OCI-LY1 (cell line): Measurements from ENCODE around the gene MRI1.
A peak's percentile ranks its signal among the peaks of the same experiment; 100 is the strongest.

Experiments used
- H2AFZ ChIP-seq: fragments of 200-600 bp; sonication (generic), shearing (Covaris generic); 2 replicates; pipeline ENCODE4 v1.6.0; 2014; ENCODE audit warnings: antibody characterized with exemption, mild to moderate bottlenecking, low read length
- H3F3A ChIP-seq: fragments of 200-600 bp; sonication (generic), shearing (Covaris generic); 2 replicates; pipeline ENCODE4 v1.6.0; 2014; ENCODE audit warnings: mild to moderate bottlenecking, antibody characterized with exemption, low read length, moderate library complexity; ENCODE audit not compliant: insufficient read depth
- H3K27ac ChIP-seq: fragments of 200-600 bp; sonication (generic); 2 replicates; pipeline ENCODE4 v1.5.1; 2014; ENCODE audit warnings: low read length, mixed run types, mild to moderate bottlenecking, low read depth; ENCODE audit not compliant: poor library complexity, severe bottlenecking
- H3K27me3 ChIP-seq: fragments of 200-600 bp; sonication (generic); 2 replicates; pipeline ENCODE4 v1.6.0; 2014; ENCODE audit warnings: antibody characterized with exemption, mild to moderate bottlenecking, low read length, moderate library complexity; ENCODE audit not compliant: insufficient read depth
- H3K36me3 ChIP-seq: fragments of 200-600 bp; sonication (generic); 2 replicates; pipeline ENCODE4 v1.6.1; 2014; ENCODE audit warnings: mild to moderate bottlenecking, antibody characterized with exemption, low read length, moderate library complexity, mixed read lengths; ENCODE audit not compliant: insufficient read depth
- H3K4me1 ChIP-seq: fragments of 200-600 bp; sonication (generic); 2 replicates; pipeline ENCODE4 v1.5.1; 2014; ENCODE audit warnings: mild to moderate bottlenecking, low read length, moderate library complexity; ENCODE audit not compliant: insufficient read depth, severe bottlenecking
- H3K4me2 ChIP-seq: fragments of 200-600 bp; sonication (generic), shearing (Covaris generic); 2 replicates; pipeline ENCODE4 v1.6.1; 2014; ENCODE audit warnings: low read length
- H3K4me3 ChIP-seq: fragments of 200-600 bp; sonication (generic); 2 replicates; pipeline ENCODE4 v1.5.1; 2014; ENCODE audit warnings: low read length, low read depth, mild to moderate bottlenecking, mixed read lengths; ENCODE audit not compliant: poor library complexity, severe bottlenecking
- H3K79me2 ChIP-seq: fragments of 200-600 bp; shearing (Covaris generic); 2 replicates; pipeline ENCODE4 v1.6.1; 2016; ENCODE audit warnings: mixed run types, low read length, mixed read lengths; ENCODE audit not compliant: insufficient read depth
- H3K9ac ChIP-seq: fragments of 200-600 bp; sonication (generic), shearing (Covaris generic); 2 replicates; pipeline ENCODE4 v1.6.1; 2014; ENCODE audit warnings: mild to moderate bottlenecking, low read length, mixed read lengths
- H3K9me2 ChIP-seq: fragments of 200-600 bp; sonication (generic), shearing (Covaris generic); 2 replicates; pipeline ENCODE4 v1.6.1; 2014; ENCODE audit warnings: low read depth, mild to moderate bottlenecking, low read length, mixed read lengths
- H3K9me3 ChIP-seq: fragments of 200-600 bp; shearing (Covaris generic); 2 replicates; pipeline ENCODE4 v1.6.1; 2014; ENCODE audit warnings: low read length, mixed read lengths
- H4K20me1 ChIP-seq: fragments of 200-600 bp; sonication (generic), shearing (Covaris generic); 2 replicates; pipeline ENCODE4 v1.6.0; 2016; ENCODE audit warnings: mild to moderate bottlenecking, low read length; ENCODE audit not compliant: insufficient read depth
- CTCF ChIP-seq: fragments of 200-600 bp; sonication (generic), shearing (Covaris generic); IDR thresholded peaks from 2 replicates; pipeline ENCODE4 v1.5.1; 2017; ENCODE audit warnings: mild to moderate bottlenecking, antibody characterized with exemption, low read length, moderate library complexity, mixed read lengths
- EZH2 ChIP-seq: fragments of 200-600 bp; sonication (generic), shearing (Covaris generic); IDR thresholded peaks from 2 replicates; pipeline ENCODE4 v1.8.0; 2017; ENCODE audit warnings: borderline replicate concordance, mixed run types, mild to moderate bottlenecking, antibody characterized with exemption, low read length, moderate library complexity, mixed read lengths

The MRI1 gene

GRCh38 chr19:13732337-13732736, 32.0 kb upstream of the MRI1 start:
- Histone ChIP-seq H3K79me2 (no peaks in the 10 kb centered on the region), H3K27me3 (no peaks in the 10 kb centered on the region), H3K36me3 (no peaks in the 10 kb centered on the region), H3K9me2 (no peaks in the 10 kb centered on the region), H3K9me3 (no peaks in the 10 kb centered on the region), H3K4me3 (peak overlapping the region; percentile 79), H2AFZ (no peak overlapping the region), H3K27ac (no peak overlapping the region), H4K20me1 (no peaks in the 10 kb centered on the region), H3K4me2 (peak overlapping the region; percentile 95), H3K9ac (peak overlapping the region; percentile 89), H3K4me1 (peaks cover 25% of the 10 kb centered on the region), H3F3A (no peaks in the 10 kb centered on the region)
- TF ChIP-seq CTCF = no peak
- TF ChIP-seq EZH2 = no peak

- no peaks in the 10 kb centered on the region for H3K9me2 ChIP-seq
- H3K4me3 ChIP-seq = no peak overlapping the region
- H3F3A ChIP-seq = no peaks in the 10 kb centered on the region
- H4K20me1 ChIP-seq = no peaks in the 10 kb centered on the region
- H3K27ac ChIP-seq = no peak overlapping the region
- no peaks in the 10 kb centered on the region for H3K79me2 ChIP-seq
- H3K4me2 ChIP-seq = no peak overlapping the region
- H2AFZ ChIP-seq = no peak overlapping the region
- no peaks in the 10 kb centered on the region for H3K27me3 ChIP-seq
- TF ChIP-seq CTCF = no peak
- TF ChIP-seq EZH2 = no peak
- H3K36me3 ChIP-seq = no peaks in the 10 kb centered on the region
- H3K9me3 ChIP-seq = no peaks in the 10 kb centered on the region
- H3K4me1 ChIP-seq = peaks cover 24% of the 10 kb centered on the region
- H3K9ac ChIP-seq = no peak overlapping the region
Observed at GRCh38 chr19:13734751-13735150, 29.6 kb upstream of the MRI1 start.

- no peaks in the 10 kb centered on the region for H3K36me3 ChIP-seq
- TF ChIP-seq EZH2 (no peak), CTCF (no peak)
- no peaks in the 10 kb centered on the region for H3K4me1 ChIP-seq
- H3F3A ChIP-seq = no peaks in the 10 kb centered on the region
- H3K9ac ChIP-seq = no peak overlapping the region
- no peaks in the 10 kb centered on the region for H4K20me1 ChIP-seq
- no peak overlapping the region for H3K4me2 ChIP-seq
- H3K79me2 ChIP-seq = no peaks in the 10 kb centered on the region
- no peaks in the 10 kb centered on the region for H3K9me3 ChIP-seq
- H3K27me3 ChIP-seq = no peaks in the 10 kb centered on the region
- no peak overlapping the region for H3K27ac ChIP-seq
- no peak overlapping the region for H2AFZ ChIP-seq
- no peaks in the 10 kb centered on the region for H3K9me2 ChIP-seq
- no peak overlapping the region for H3K4me3 ChIP-seq
Observed at GRCh38 chr19:13738073-13738472, 26.2 kb upstream of the MRI1 start.
